ENCODE measurements around the gene GFOD1.

DNA sequence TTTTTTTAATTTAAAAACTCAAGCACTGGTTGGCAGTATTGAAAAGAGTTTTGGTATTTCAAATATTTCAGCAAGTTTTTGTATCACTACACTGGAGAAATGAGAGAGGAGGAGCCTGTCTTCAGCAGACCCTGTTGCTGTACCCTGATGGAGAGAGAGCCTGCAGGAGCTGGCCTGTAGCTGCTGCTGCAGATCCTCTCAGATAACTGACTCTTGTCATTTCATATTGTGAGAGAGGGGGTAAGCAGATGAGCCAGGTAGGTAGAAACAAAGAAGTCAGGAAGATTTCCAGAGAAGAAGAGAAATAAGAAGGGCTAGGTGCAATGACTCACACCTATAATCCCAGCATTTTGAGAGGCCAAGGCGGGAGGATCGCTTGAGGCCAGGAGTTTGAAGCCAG, 94.9 kb downstream of the GFOD1 start:
- no peak for TF ChIP-seq EZH2 (IDR thresholded peaks at IDR 0.05; ENCODE audit: low read depth)
- TF ChIP-seq, protein P1, sequence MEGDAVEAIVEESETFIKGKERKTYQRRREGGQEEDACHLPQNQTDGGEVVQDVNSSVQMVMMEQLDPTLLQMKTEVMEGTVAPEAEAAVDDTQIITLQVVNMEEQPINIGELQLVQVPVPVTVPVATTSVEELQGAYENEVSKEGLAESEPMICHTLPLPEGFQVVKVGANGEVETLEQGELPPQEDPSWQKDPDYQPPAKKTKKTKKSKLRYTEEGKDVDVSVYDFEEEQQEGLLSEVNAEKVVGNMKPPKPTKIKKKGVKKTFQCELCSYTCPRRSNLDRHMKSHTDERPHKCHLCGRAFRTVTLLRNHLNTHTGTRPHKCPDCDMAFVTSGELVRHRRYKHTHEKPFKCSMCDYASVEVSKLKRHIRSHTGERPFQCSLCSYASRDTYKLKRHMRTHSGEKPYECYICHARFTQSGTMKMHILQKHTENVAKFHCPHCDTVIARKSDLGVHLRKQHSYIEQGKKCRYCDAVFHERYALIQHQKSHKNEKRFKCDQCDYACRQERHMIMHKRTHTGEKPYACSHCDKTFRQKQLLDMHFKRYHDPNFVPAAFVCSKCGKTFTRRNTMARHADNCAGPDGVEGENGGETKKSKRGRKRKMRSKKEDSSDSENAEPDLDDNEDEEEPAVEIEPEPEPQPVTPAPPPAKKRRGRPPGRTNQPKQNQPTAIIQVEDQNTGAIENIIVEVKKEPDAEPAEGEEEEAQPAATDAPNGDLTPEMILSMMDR (conservative IDR thresholded peaks at IDR 0.05): no peak
